ENCODE measurements around the gene FHIT.

Gene FHIT

GRCh38 chr3:61251174-61251972 is at the start of gene FHIT:
Gene FHIT, minus strand, starts transcription at chr3:61251452.
- peak; percentile 83 for DNase-seq

- no peak for DNase-seq
These were observed 49.5 kb upstream of the FHIT start for GRCh38 chr3:61300786-61301185.

GRCh38 chr3:61300006-61300380 is 48.7 kb upstream of the FHIT start:
- DNase-seq, result no peak

GRCh38 chr3:61299343-61300005 is 48.2 kb upstream of the FHIT start:
- DNase-seq, result no peak

- DNase-seq, result no peak
These were observed 46.6 kb upstream of the FHIT start for GRCh38 chr3:61297821-61298220.

GRCh38 chr3:61288446-61288845 is 37.2 kb upstream of the FHIT start:
- no peak for DNase-seq

- no peak for DNase-seq
These were observed 32.6 kb upstream of the FHIT start for GRCh38 chr3:61283876-61284275.

- no peak for DNase-seq
These were observed 27.5 kb upstream of the FHIT start for GRCh38 chr3:61278713-61279112.

- no peak for DNase-seq
These were observed 26.2 kb upstream of the FHIT start for GRCh38 chr3:61277411-61277810.

- DNase-seq, result no peak
These were observed 18.2 kb upstream of the FHIT start for GRCh38 chr3:61269435-61269834.

- DNase-seq, result no peak
These were observed 17.4 kb upstream of the FHIT start for GRCh38 chr3:61268644-61269043.

GRCh38 chr3:61264281-61264680 is 13.0 kb upstream of the FHIT start:
- DNase-seq, result no peak

- no peak for DNase-seq
These were observed 5.9 kb upstream of the FHIT start for GRCh38 chr3:61257148-61257547.

GRCh38 chr3:61253756-61254155 is 2.5 kb upstream of the FHIT start:
- no peak for DNase-seq

GRCh38 chr3:61252836-61253235 is 1.6 kb upstream of the FHIT start:
- no peak for DNase-seq

- no peak for DNase-seq
These were observed 473 bp downstream of the FHIT start for GRCh38 chr3:61250784-61251173.

GRCh38 chr3:61248496-61248895 is 2.8 kb downstream of the FHIT start:
- DNase-seq, result no peak

GRCh38 chr3:61247191-61247590 is 4.1 kb downstream of the FHIT start:
- DNase-seq, result no peak

- no peak for DNase-seq
These were observed 11.4 kb downstream of the FHIT start for GRCh38 chr3:61239871-61240270.

GRCh38 chr3:61237858-61238257 is 13.4 kb downstream of the FHIT start:
- DNase-seq, result no peak

GRCh38 chr3:61236556-61236955 is 14.7 kb downstream of the FHIT start:
- no peak for DNase-seq

- no peak for DNase-seq
These were observed 17.5 kb downstream of the FHIT start for GRCh38 chr3:61233746-61234145.

- DNase-seq, result no peak
These were observed 19.6 kb downstream of the FHIT start for GRCh38 chr3:61231693-61232092.

- no peak for DNase-seq
These were observed 23.5 kb downstream of the FHIT start for GRCh38 chr3:61227799-61228198.
